Chondrocyte (in vitro differentiated cells): Measurements from ENCODE around the gene CALN1. TPM values are rescaled to one million over a fixed set of nuclear protein-coding genes. Genes with fewer than 3 reads are reported as not detected.

Experiments used
- DNase-seq: peaks from one replicate; pipeline ENCODE4 v3.0.0; 2021; ENCODE audit warnings: mixed read lengths, low spot score
- H3K27ac Mint-ChIP-seq: one replicate; pipeline ENCODE4 v1.8.0; 2021; ENCODE audit warnings: mild to moderate bottlenecking, moderate library complexity, mixed read lengths; ENCODE audit not compliant: unreplicated experiment
- H3K27me3 Mint-ChIP-seq: 2 replicates; pipeline ENCODE4 v1.8.0; 2021; ENCODE audit warnings: low read depth, mixed read lengths
- H3K36me3 Mint-ChIP-seq: 2 replicates; pipeline ENCODE4 v1.8.0; 2021; ENCODE audit warnings: low read depth, mixed read lengths
- H3K4me1 Mint-ChIP-seq: 2 replicates; pipeline ENCODE4 v1.8.0; 2021; ENCODE audit warnings: low read depth, mild to moderate bottlenecking, mixed read lengths
- H3K4me3 Mint-ChIP-seq: one replicate; pipeline ENCODE4 v1.8.0; 2021; ENCODE audit warnings: mild to moderate bottlenecking, moderate library complexity, mixed read lengths; ENCODE audit not compliant: unreplicated experiment
- H3K9me3 Mint-ChIP-seq: 2 replicates; pipeline ENCODE4 v1.8.0; 2021; ENCODE audit warnings: low read depth, mixed read lengths
- CTCF ChIP-seq: fragments of 200-600 bp; sonication (generic); IDR thresholded peaks from 2 replicates; pipeline ENCODE4 v1.5.0; 2021; ENCODE audit warnings: antibody characterized with exemption, mild to moderate bottlenecking, moderate library complexity
- total RNA-seq: library from RNA; stranded (reverse); gene quantifications from 3 replicates; pipeline ENCODE4 v1.2.1, GENCODE V29; 2021

The CALN1 gene
- total RNA-seq, 1 donor from 2014 or later, result not detected

- Mint-ChIP-seq H3K4me3 (no peak overlapping the region), H3K27me3 (peaks cover 5% of the 10 kb centered on the region), H3K27ac (no peak overlapping the region), H3K36me3 (no peaks in the 10 kb centered on the region), H3K9me3 (no peaks in the 10 kb centered on the region), H3K4me1 (peaks cover 16% of the 10 kb centered on the region)
- TF ChIP-seq CTCF, result no peak
- DNase-seq, result no peak
Measured at GRCh38 chr7:72437610-72438009, 25.5 kb upstream of the CALN1 start.

GRCh38 chr7:72437061-72437585 is 25.0 kb upstream of the CALN1 start:
- no peaks in the 10 kb centered on the region for H3K9me3 Mint-ChIP-seq
- H3K4me1 Mint-ChIP-seq, result peaks cover 15% of the 10 kb centered on the region
- H3K27me3 Mint-ChIP-seq, result peaks cover 5% of the 10 kb centered on the region
- no peak for TF ChIP-seq CTCF
- DNase-seq, result no peak
- H3K27ac Mint-ChIP-seq, result no peak overlapping the region
- no peaks in the 10 kb centered on the region for H3K36me3 Mint-ChIP-seq
- H3K4me3 Mint-ChIP-seq, result no peak overlapping the region

- no peaks in the 10 kb centered on the region for H3K36me3 Mint-ChIP-seq
- peaks cover 2% of the 10 kb centered on the region for H3K27me3 Mint-ChIP-seq
- DNase-seq, result no peak
- H3K9me3 Mint-ChIP-seq, result no peaks in the 10 kb centered on the region
- no peak overlapping the region for H3K27ac Mint-ChIP-seq
- H3K4me1 Mint-ChIP-seq, result peaks cover 10% of the 10 kb centered on the region
- TF ChIP-seq CTCF, result no peak
- H3K4me3 Mint-ChIP-seq, result no peak overlapping the region
Measured at GRCh38 chr7:72435925-72436480, 23.9 kb upstream of the CALN1 start.

- no peaks in the 10 kb centered on the region for H3K36me3 Mint-ChIP-seq
Measured at GRCh38 chr7:72435366-72435765, 23.2 kb upstream of the CALN1 start.

GRCh38 chr7:72430531-72430930 is 18.4 kb upstream of the CALN1 start:
- Mint-ChIP-seq H3K9me3 (no peaks in the 10 kb centered on the region), H3K4me1 (peaks cover 7% of the 10 kb centered on the region), H3K4me3 (no peak overlapping the region), H3K27me3 (peaks cover 4% of the 10 kb centered on the region), H3K36me3 (no peaks in the 10 kb centered on the region), H3K27ac (no peak overlapping the region)
- TF ChIP-seq CTCF, result no peak
- no peak for DNase-seq

More at GRCh38 chr7:72435366-72435765, 23.2 kb upstream of the CALN1 start:
- Mint-ChIP-seq H3K27ac (no peak overlapping the region), H3K4me1 (peaks cover 10% of the 10 kb centered on the region), H3K4me3 (peak overlapping the region; percentile 42), H3K9me3 (no peaks in the 10 kb centered on the region), H3K27me3 (peaks cover 2% of the 10 kb centered on the region)
- DNase-seq, result no peak
- TF ChIP-seq CTCF, result no peak
